Heart left ventricle (tissue), 16 donors: Measurements from ENCODE around the gene PRRX1. TPM values are rescaled to one million over a fixed set of nuclear protein-coding genes. Genes with fewer than 3 reads are reported as not detected.

Experiments
- ATAC-seq, 4 donors: fragments of 200-7000 bp; cut with Tn5 transposase; one replicate each; pipeline ENCODE4 v1.9.1; 2020 to 2022; ENCODE audit warnings: moderate library complexity in 4 of 4, mild to moderate bottlenecking in 3 of 4, moderate number of reproducible peaks in 1 of 4
- DNase-seq, 5 donors: peaks; one replicate each; pipeline ENCODE4 v3.0.0-alpha.2; 2020
- H3K27ac ChIP-seq, 12 donors: fragments of 200-600 bp; sonication (generic) in 4 of 12; one replicate each; pipeline versions ENCODE4 v1.5.0 to v1.8.0; 2016 to 2022; ENCODE audit warnings: mild to moderate bottlenecking in 2 of 12
- H3K27me3 ChIP-seq, 9 donors: fragments of 200-600 bp; sonication (generic) in 2 of 9; one replicate each; pipeline versions ENCODE4 v1.5.1 to v1.8.0; 2016 to 2022; ENCODE audit warnings: mild to moderate bottlenecking in 3 of 9
- H3K36me3 ChIP-seq, 9 donors: fragments of 200-600 bp; sonication (generic) in 2 of 9; one replicate each; pipeline versions ENCODE4 v1.5.0 to v1.8.0; 2018 to 2022; ENCODE audit warnings: mild to moderate bottlenecking in 2 of 9
- H3K4me1 ChIP-seq, 12 donors: fragments of 200-600 bp; sonication (generic) in 4 of 12; one replicate each; pipeline versions ENCODE4 v1.5.0 to v1.8.0; 2016 to 2022; ENCODE audit warnings: mild to moderate bottlenecking in 3 of 12
- H3K4me3 ChIP-seq, 12 donors: fragments of 200-600 bp; sonication (generic) in 4 of 12; one replicate each; pipeline versions ENCODE4 v1.5.0 to v1.8.0; 2017 to 2022; ENCODE audit warnings: mild to moderate bottlenecking in 9 of 12, moderate library complexity in 4 of 12
- H3K9me3 ChIP-seq, 12 donors: fragments of 200-600 bp; sonication (generic) in 4 of 12; one replicate each; pipeline versions ENCODE4 v1.5.0 to v1.8.0; 2016 to 2022; ENCODE audit warnings: mild to moderate bottlenecking in 1 of 12
- POLR2A ChIP-seq, 2 donors: fragments of 450-650 bp; IDR thresholded peaks; one replicate each; pipeline ENCODE4 v1.6.1; 2017; ENCODE audit warnings: antibody characterized with exemption in 2 of 2, mild to moderate bottlenecking in 2 of 2, moderate library complexity in 2 of 2
- WGBS, 4 donors: extraction: QIAGEN DNeasy Blood & Tissue Kit in 2 of 4; methylation state at CpG; one replicate each; pipeline versions ENCODE4 v1.1.5 to v1.1.7; 2013 to 2018; 5-methylcytosine and 5-hydroxymethylcytosine counted together
- intact Hi-C, 10 donors: fragments of 100-400 bp; cut with DNase I; formaldehyde crosslinking; loops; one replicate each; pipeline versions ENCODE4 v1.11.1 to v1.14.2; 2022
- polyA plus RNA-seq, 2 donors: library from polyadenylated mRNA; stranded (reverse); fragments of 200-250 nt; gene quantifications; one replicate each; pipeline ENCODE4 v1.2.3, GENCODE V29; 2013
- total RNA-seq, 9 donors: library from RNA; depleted of rRNA in 2 of 9; stranded (reverse); fragments of >200 nt in 2 of 9; fragmentation: NEBNext Ultra II Directional in 3 of 9; extraction: Animal tissue kit (Norgen Biotek cat#: 25700) in 3 of 9; gene quantifications; one replicate each; pipeline versions ENCODE4 v1.1.0 to v1.2.4, GENCODE V29; 2016 to 2023
- TF ChIP-seq, protein P1 (sequence below), 12 donors: fragments of 200-600 bp; sonication (generic) in 4 of 12; IDR thresholded peaks; one replicate each; pipeline versions ENCODE4 v1.5.0 to v1.8.0; 2018 to 2022; ENCODE audit warnings: antibody characterized with exemption in 12 of 12, mild to moderate bottlenecking in 5 of 12
- donor health status: ischemic (EF 13 %, LVEDD 7.1; RV severe dilation, severe dysfunction).
- donor health status: healthy with polysubstance abuse.
- donor health status: DM: no; HTN: yes; CAD: no.
- donor health status: DM: no; HTN: no; CAD: no.
- donor health status: ischemic (EF 25% LVEDD 6.9; RV normal size, moderate dysfunction).
- donor health status: ischemic (EF 25% LVEDD 5.7; RV mildly dilated, moderate dysfunction).
- donor health status: healthy.
- donor health status: DM: yes; HTN: yes; CAD: no.
- donor health status: ischemic (EF 35%, LVEDD 5.7; RV mildly dilated, moderate dysfunction).
- donor health status: nonischemic (EF 11% LVEDD 7.7; RV severe dilation, severe dysfunction).
- donor health status: DM: yes; HTN: yes; CAD: no.
- donor health status: PGD.
- donor health status: ischemic (EF 29% LVEDD 5.4; RV normal size, mild dysfunction).
- donor health status: nonischemic (EF 23%, LVEDD 6.1; RV moderate dilation, normal function).

The PRRX1 gene
- total and polyA plus RNA-seq, 11 donors, result 16.2 to 104 (median 52.3) TPM

- TF ChIP-seq POLR2A (IDR thresholded peaks at IDR 0.05), result no peak
- TF ChIP-seq, protein P1, sequence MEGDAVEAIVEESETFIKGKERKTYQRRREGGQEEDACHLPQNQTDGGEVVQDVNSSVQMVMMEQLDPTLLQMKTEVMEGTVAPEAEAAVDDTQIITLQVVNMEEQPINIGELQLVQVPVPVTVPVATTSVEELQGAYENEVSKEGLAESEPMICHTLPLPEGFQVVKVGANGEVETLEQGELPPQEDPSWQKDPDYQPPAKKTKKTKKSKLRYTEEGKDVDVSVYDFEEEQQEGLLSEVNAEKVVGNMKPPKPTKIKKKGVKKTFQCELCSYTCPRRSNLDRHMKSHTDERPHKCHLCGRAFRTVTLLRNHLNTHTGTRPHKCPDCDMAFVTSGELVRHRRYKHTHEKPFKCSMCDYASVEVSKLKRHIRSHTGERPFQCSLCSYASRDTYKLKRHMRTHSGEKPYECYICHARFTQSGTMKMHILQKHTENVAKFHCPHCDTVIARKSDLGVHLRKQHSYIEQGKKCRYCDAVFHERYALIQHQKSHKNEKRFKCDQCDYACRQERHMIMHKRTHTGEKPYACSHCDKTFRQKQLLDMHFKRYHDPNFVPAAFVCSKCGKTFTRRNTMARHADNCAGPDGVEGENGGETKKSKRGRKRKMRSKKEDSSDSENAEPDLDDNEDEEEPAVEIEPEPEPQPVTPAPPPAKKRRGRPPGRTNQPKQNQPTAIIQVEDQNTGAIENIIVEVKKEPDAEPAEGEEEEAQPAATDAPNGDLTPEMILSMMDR (IDR thresholded peaks at IDR 0.05), result no peak
- peak in 1 of 5 donors; percentile 30 for DNase-seq
- Histone ChIP-seq H3K27ac (peak overlapping the region; percentile 58 to 98 (median 94)), H3K4me3 (peak overlapping the region; percentile 49 to 93 (median 79)), H3K36me3 (peaks cover 0 to 3% (median 0%) of the 10 kb centered on the region in 9 donors), H3K9me3 (no peaks in the 10 kb centered on the region), H3K4me1 (peaks cover 0 to 43% (median 3%) of the 10 kb centered on the region in 12 donors), H3K27me3 (peaks cover 0 to 82% (median 4%) of the 10 kb centered on the region in 9 donors)
- intact Hi-C loops, result loop anchor here in 8 of 10 donors (2.0 to 10.0 kb wide), 15 partner anchors 99 to 739 kb away; partner anchors contain the start of genes GORAB (in 7 of the 8), KIFAP3 (in 2 of the 8) and NTMT2 (in 2 of the 8)
- ATAC-seq, result peak; percentile 4 to 40 (median 17)
- 2 to 5% (median 3%) methylated on average over 12 of the region's 12 CpGs for WGBS, 4 donors
Observed at GRCh38 chr1:170663404-170664092, 383 bp upstream of the PRRX1 start.

DNA sequence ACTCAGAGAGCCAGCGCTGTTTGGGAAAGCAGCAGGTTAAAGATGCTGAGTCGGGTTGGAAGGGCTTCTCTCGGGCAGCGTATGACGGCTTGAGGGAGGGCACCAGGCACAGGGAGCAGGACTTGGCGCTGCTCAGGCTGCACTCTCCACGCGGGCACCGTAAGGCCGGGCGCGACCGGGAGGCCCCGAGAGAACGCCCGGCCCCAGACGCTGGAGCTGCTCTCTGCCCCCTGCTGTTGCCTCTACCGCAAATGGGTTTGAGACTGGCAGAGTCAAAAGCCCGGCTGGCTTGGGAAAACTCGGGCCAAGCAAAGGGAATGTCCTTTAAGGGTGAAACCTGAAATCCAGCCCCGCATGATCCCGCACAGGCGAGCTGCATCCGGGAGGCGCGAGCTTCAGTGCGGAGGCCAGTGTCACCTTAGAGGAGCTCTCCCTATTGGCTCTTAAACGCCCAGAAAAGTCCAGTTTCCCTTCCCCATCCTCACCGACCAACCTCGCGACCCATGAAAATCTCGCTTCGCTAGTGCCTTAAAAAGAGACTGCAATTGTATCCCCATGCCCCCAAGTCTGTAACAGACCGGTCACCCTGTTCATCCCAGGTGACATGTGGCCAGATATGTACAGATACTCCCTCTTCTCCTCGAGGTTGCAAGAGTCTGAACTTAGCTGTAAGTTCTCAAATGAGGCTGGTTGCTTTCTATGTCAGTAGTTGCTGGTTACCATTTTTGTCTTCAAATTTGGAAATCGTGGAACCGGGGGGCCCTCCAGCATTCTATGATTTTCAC, 1.1 kb downstream of the PRRX1 start:
- Histone ChIP-seq H3K4me1 (peaks cover 0 to 50% (median 3%) of the 10 kb centered on the region in 12 donors), H3K9me3 (no peaks in the 10 kb centered on the region), H3K36me3 (peaks cover 0 to 3% (median 0%) of the 10 kb centered on the region in 9 donors), H3K27me3 (peaks cover 0 to 82% (median 9%) of the 10 kb centered on the region in 9 donors), H3K4me3 (peak overlapping the region; percentile 49 to 93 (median 79)), H3K27ac (peak overlapping the region; percentile 58 to 98 (median 94))
- WGBS, 4 donors, result 7 to 15% (median 12%) methylated on average over 18 to 37 of the region's 37 CpGs
- peak in 1 of 2 donors; percentile 28 for TF ChIP-seq POLR2A (IDR thresholded peaks at IDR 0.05)
- TF ChIP-seq, protein P1 (IDR thresholded peaks at IDR 0.05), result peak in 6 of 12 donors; percentile 6 to 44 (median 30)
- peak; percentile 37 to 75 (median 72) for ATAC-seq
- intact Hi-C loops, result loop anchor here in 8 of 10 donors (2.0 to 10.0 kb wide), 17 partner anchors 62 to 740 kb away; partner anchors contain the start of genes GORAB (in 6 of the 8), KIFAP3 (in 2 of the 8) and NTMT2 (in 2 of the 8)
- DNase-seq, result peak in 4 of 5 donors; percentile 46 to 75 (median 62)

- peak in 2 of 5 donors; percentile 23 to 62 for DNase-seq
- no peak for ATAC-seq
- H3K9me3 ChIP-seq, result no peaks in the 10 kb centered on the region
- peak overlapping the region in 9 of 12 donors; percentile 58 to 98 (median 94) for H3K27ac ChIP-seq
- intact Hi-C loops, result loop anchor here in 7 of 10 donors (2.0 to 10.0 kb wide), 13 partner anchors 62 to 741 kb away; partner anchors contain the start of genes GORAB (in 2 of the 7), NTMT2 (in 2 of the 7) and KIFAP3 (in 1 of the 7)
- peak overlapping the region in 11 of 12 donors; percentile 49 to 93 (median 80) for H3K4me3 ChIP-seq
- WGBS, 4 donors, result 51 to 76% (median 54%) methylated on average over 14 of the region's 14 CpGs
- peaks cover 0 to 54% (median 3%) of the 10 kb centered on the region in 12 donors for H3K4me1 ChIP-seq
- peaks cover 0 to 3% (median 0%) of the 10 kb centered on the region in 9 donors for H3K36me3 ChIP-seq
- H3K27me3 ChIP-seq, result peaks cover 0 to 82% (median 7%) of the 10 kb centered on the region in 9 donors
- TF ChIP-seq POLR2A (IDR thresholded peaks at IDR 0.05), result no peak
- TF ChIP-seq, protein P1 (IDR thresholded peaks at IDR 0.05), result no peak
Observed at GRCh38 chr1:170665629-170666028, 1.7 kb downstream of the PRRX1 start.
